ENCODE results near the gene OBSCN.

Gene OBSCN

DNA sequence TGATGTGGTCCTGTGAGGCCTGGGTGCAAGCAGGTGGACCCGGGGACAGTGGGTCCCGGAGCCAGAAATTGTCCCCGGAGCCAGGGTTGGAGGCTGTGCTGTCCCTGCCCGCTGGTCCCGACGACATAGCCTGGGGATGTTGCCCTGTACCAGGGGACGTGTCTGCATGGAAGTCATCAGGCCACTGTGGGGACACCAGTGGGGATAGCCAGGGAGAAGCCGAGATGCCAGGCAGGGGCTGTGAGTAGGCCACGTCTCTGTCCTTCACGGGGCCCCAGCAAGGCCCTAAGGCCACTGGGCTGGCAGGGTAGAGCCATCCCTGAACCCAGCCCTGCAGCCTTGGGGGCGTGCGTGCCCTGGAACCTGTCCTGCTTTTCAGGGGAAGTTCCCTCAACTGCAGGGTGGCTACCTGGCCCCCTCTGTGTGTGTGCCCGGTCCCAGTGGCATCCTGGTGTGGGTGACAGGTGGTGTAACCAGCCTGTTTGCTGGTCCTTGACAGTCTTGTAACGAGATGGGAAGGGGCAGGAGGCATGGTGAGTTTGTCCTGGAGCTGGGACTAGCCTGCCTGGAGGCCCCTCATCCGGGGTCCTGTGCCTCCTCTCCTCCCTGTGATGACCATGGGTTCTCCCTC is 73.2 kb downstream of the OBSCN start:
- Histone ChIP-seq H3K9ac (ENCODE audit: low read length) (no peak overlapping the region), H2AFZ (ENCODE audit: low read length) (no peak overlapping the region), H3K9me3 (ENCODE audit: low read length) (no peaks in the 10 kb centered on the region), H3K9me2 (ENCODE audit: low read depth, low read length) (no peaks in the 10 kb centered on the region), H3K4me3 (ENCODE audit: low read depth, low read length, poor library complexity, severe bottlenecking) (no peak overlapping the region), H4K20me1 (ENCODE audit: insufficient read depth, low read length) (no peaks in the 10 kb centered on the region), H3K36me3 (ENCODE audit: insufficient read depth, low read length) (no peaks in the 10 kb centered on the region), H3K4me2 (ENCODE audit: low read length) (no peak overlapping the region), H3K27ac (ENCODE audit: low read depth, low read length, poor library complexity, severe bottlenecking) (no peak overlapping the region), H3K27me3 (ENCODE audit: insufficient read depth, low read length) (no peaks in the 10 kb centered on the region), H3K79me2 (ENCODE audit: insufficient read depth, low read length) (no peaks in the 10 kb centered on the region), H3K4me1 (ENCODE audit: insufficient read depth, low read length, severe bottlenecking) (peaks cover 2% of the 10 kb centered on the region), H3F3A (ENCODE audit: insufficient read depth, low read length) (no peaks in the 10 kb centered on the region)
- no peak for TF ChIP-seq EZH2 (IDR thresholded peaks at IDR 0.05; ENCODE audit: borderline replicate concordance, low read length)
- no peak for TF ChIP-seq CTCF (IDR thresholded peaks at IDR 0.05; ENCODE audit: low read length)

- H3K4me2 ChIP-seq (ENCODE audit: low read length) = no peak overlapping the region
- H3K27me3 ChIP-seq (ENCODE audit: insufficient read depth, low read length) = no peaks in the 10 kb centered on the region
- H3K9ac ChIP-seq (ENCODE audit: low read length) = no peak overlapping the region
- H3K9me3 ChIP-seq (ENCODE audit: low read length) = no peaks in the 10 kb centered on the region
- H3K79me2 ChIP-seq (ENCODE audit: insufficient read depth, low read length) = no peaks in the 10 kb centered on the region
- no peaks in the 10 kb centered on the region for H3F3A ChIP-seq (ENCODE audit: insufficient read depth, low read length)
- H2AFZ ChIP-seq (ENCODE audit: low read length) = no peak overlapping the region
- no peak for TF ChIP-seq EZH2 (IDR thresholded peaks at IDR 0.05; ENCODE audit: borderline replicate concordance, low read length)
- TF ChIP-seq CTCF (IDR thresholded peaks at IDR 0.05; ENCODE audit: low read length) = no peak
- H3K27ac ChIP-seq (ENCODE audit: low read depth, low read length, poor library complexity, severe bottlenecking) = no peak overlapping the region
- no peak overlapping the region for H3K4me3 ChIP-seq (ENCODE audit: low read depth, low read length, poor library complexity, severe bottlenecking)
- H3K9me2 ChIP-seq (ENCODE audit: low read depth, low read length) = no peaks in the 10 kb centered on the region
- no peaks in the 10 kb centered on the region for H3K4me1 ChIP-seq (ENCODE audit: insufficient read depth, low read length, severe bottlenecking)
- H3K36me3 ChIP-seq (ENCODE audit: insufficient read depth, low read length) = no peaks in the 10 kb centered on the region
- H4K20me1 ChIP-seq (ENCODE audit: insufficient read depth, low read length) = no peaks in the 10 kb centered on the region
Observed at GRCh38 chr1:228281631-228282328, 73.9 kb downstream of the OBSCN start.

DNA sequence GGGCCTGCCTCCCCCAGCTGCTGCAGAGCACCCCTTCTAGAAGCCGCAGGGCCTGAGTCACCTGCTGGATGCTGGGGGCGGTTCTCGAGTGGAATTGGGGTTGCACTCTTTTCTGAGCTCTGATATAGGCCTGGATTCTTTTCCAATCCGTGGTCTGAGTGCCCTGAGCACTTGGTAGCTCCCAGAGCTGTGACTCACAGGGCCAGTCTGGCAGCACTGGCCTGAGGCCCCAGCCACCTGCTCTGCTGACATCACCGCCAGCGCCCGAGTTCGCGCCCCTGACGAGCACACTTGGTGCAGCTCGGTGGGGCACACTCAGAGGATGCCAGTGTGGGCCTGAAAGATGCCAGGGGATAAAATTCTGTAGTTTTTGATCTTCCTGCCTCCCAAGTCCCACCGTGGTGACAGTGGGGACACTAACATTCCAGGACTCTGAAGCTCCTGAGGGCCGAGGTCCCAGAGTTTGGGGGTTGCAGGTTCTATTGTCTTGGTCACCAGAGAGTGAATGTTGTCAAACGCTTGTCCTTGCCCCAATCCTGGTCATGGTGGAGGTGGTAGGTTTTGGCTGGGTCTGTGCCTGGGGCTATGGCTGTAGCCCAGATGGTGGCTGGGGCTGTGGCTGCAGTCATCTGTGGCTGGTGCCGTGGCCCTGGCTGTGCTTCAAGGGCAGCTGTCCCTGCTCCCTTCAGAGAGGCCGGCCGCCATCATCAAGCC is 74.6 kb downstream of the OBSCN start:
- H3K9ac ChIP-seq (ENCODE audit: low read length) = no peak overlapping the region
- H3K9me3 ChIP-seq (ENCODE audit: low read length) = no peaks in the 10 kb centered on the region
- H3F3A ChIP-seq (ENCODE audit: insufficient read depth, low read length) = no peaks in the 10 kb centered on the region
- H3K27me3 ChIP-seq (ENCODE audit: insufficient read depth, low read length) = no peaks in the 10 kb centered on the region
- H3K4me1 ChIP-seq (ENCODE audit: insufficient read depth, low read length, severe bottlenecking) = no peaks in the 10 kb centered on the region
- H3K36me3 ChIP-seq (ENCODE audit: insufficient read depth, low read length) = no peaks in the 10 kb centered on the region
- no peak overlapping the region for H2AFZ ChIP-seq (ENCODE audit: low read length)
- no peak for TF ChIP-seq EZH2 (IDR thresholded peaks at IDR 0.05; ENCODE audit: borderline replicate concordance, low read length)
- no peak for TF ChIP-seq CTCF (IDR thresholded peaks at IDR 0.05; ENCODE audit: low read length)
- no peaks in the 10 kb centered on the region for H4K20me1 ChIP-seq (ENCODE audit: insufficient read depth, low read length)
- no peak overlapping the region for H3K27ac ChIP-seq (ENCODE audit: low read depth, low read length, poor library complexity, severe bottlenecking)
- H3K4me3 ChIP-seq (ENCODE audit: low read depth, low read length, poor library complexity, severe bottlenecking) = no peak overlapping the region
- no peaks in the 10 kb centered on the region for H3K9me2 ChIP-seq (ENCODE audit: low read depth, low read length)
- H3K79me2 ChIP-seq (ENCODE audit: insufficient read depth, low read length) = no peaks in the 10 kb centered on the region
- H3K4me2 ChIP-seq (ENCODE audit: low read length) = no peak overlapping the region
